Astrocyte of the spinal cord (primary cell): ENCODE data around the gene RAN.
A peak's percentile ranks its signal among the peaks of the same experiment; 100 is the strongest.

Experiments
- DNase-seq: peaks from one replicate; pipeline ENCODE4 v3.0.0; 2011; ENCODE audit warnings: low read depth, low spot score
- H3K4me3 ChIP-seq: 2 replicates; pipeline ENCODE4 v1.5.1; 2011; ENCODE audit warnings: low read depth, mild to moderate bottlenecking, low read length, moderate library complexity
- in situ Hi-C: cut with HindIII; loops from 2 replicates; pipeline ENCODE4 v1.10.0; 2017; ENCODE audit warnings: low sequenced_read_pairs
- TF ChIP-seq, protein P1 (sequence below): IDR thresholded peaks from 2 replicates; pipeline ENCODE4 v1.5.1; 2012; ENCODE audit warnings: low read depth, mild to moderate bottlenecking, low read length, inconsistent platforms

Gene RAN

GRCh38 chr12:130916241-130916911 is 44.5 kb downstream of the RAN start:
- peak; percentile 7 for DNase-seq
- TF ChIP-seq, protein P1, sequence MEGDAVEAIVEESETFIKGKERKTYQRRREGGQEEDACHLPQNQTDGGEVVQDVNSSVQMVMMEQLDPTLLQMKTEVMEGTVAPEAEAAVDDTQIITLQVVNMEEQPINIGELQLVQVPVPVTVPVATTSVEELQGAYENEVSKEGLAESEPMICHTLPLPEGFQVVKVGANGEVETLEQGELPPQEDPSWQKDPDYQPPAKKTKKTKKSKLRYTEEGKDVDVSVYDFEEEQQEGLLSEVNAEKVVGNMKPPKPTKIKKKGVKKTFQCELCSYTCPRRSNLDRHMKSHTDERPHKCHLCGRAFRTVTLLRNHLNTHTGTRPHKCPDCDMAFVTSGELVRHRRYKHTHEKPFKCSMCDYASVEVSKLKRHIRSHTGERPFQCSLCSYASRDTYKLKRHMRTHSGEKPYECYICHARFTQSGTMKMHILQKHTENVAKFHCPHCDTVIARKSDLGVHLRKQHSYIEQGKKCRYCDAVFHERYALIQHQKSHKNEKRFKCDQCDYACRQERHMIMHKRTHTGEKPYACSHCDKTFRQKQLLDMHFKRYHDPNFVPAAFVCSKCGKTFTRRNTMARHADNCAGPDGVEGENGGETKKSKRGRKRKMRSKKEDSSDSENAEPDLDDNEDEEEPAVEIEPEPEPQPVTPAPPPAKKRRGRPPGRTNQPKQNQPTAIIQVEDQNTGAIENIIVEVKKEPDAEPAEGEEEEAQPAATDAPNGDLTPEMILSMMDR = peak; percentile 46
- no peak overlapping the region for H3K4me3 ChIP-seq
- in situ Hi-C loops = no loop called here

- in situ Hi-C loops = no loop called here
- no peak for DNase-seq
- TF ChIP-seq, protein P1 = no peak
These were observed 45.7 kb downstream of the RAN start for GRCh38 chr12:130917607-130918006.

DNA sequence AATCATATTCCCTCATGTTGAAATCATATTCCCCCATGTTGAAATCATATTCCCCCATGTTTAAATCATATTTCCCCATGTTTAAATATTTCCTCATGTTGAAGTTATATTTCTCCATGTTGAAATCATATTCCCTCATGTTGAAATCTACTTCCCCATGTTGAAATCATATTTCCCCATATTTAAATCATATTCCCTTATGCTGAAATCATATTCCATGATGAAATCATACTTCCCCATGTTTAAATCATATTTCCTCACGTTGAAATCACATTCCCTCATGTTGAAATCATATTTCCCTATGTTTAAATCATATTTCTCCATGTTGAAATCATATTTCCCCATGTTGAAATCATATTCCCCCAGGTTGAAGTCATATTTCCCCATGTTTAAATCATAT is 47.2 kb downstream of the RAN start:
- no peak overlapping the region for H3K4me3 ChIP-seq
- TF ChIP-seq, protein P1 = no peak
- no peak for DNase-seq
- in situ Hi-C loops = no loop called here

More at GRCh38 chr12:130917607-130918006, 45.7 kb downstream of the RAN start:
- H3K4me3 ChIP-seq = no peak overlapping the region

DNA sequence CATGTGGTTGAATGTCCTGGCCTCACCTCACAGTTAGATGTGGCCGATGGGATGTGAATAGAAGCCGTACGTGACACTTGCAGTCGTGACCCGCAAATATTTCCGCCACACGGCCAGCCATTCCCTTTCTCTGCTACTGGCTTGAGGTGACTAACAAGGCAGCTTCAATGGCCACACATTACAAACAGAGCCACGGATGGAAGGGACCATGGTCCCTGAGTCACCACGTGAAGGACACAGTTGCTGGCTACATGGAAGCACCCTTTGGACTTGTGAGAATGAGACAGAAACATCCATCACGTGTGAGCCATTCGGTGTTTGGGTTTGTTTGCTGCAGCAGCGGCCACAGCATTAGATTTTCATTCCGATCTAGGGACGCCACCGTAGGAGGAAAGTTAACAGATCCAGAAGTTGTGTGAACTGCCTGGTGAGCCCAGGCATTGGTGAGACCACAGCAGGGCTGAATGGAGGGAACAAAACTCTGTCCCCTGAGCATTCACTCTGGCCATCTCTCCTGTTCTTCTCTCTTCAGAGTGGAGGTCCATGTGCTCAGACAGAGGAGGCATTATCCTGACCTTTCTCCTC is 48.3 kb downstream of the RAN start:
- no peak for DNase-seq
- in situ Hi-C loops = no loop called here

GRCh38 chr12:130920723-130921381 is 49.0 kb downstream of the RAN start:
- in situ Hi-C loops = no loop called here
- no peak overlapping the region for H3K4me3 ChIP-seq
- TF ChIP-seq, protein P1 = no peak
- DNase-seq = no peak

More for the DNA sequence above, 48.3 kb downstream of the RAN start:
- TF ChIP-seq, protein P1 = no peak
- no peak overlapping the region for H3K4me3 ChIP-seq

DNA sequence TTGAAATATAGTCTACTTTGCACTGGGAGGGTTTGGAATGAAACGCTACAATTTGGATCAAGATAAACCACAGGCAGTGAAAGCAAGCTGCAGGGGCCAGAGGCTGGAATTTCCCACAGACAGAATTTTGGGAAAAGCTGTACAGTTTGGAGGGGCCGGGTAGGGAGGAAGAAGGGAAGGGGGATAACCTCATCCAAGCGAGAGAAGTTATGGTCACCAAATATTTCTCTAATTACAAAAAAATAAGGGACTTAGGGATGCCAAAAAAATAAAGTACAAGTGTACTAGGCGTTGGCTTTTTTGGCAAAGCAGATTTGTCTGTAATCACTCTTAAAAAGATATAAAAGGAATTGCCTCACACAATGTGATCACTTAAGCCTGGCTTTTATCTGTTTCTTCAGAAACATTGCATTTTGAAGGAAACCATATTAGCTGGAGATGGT is 50.7 kb downstream of the RAN start:
- no peak overlapping the region for H3K4me3 ChIP-seq
- TF ChIP-seq, protein P1 = no peak
- DNase-seq = no peak
- in situ Hi-C loops = no loop called here
